Natural killer cell (primary cell): ENCODE data around the gene BSG. TPM values are rescaled to one million over a fixed set of nuclear protein-coding genes. Genes with fewer than 3 reads are reported as not detected.

ENCODE experiments used
- ATAC-seq, 3 donors: fragments of 150-1000 bp in 2 of 3; fragments of 200-7000 bp in 1 of 3; cut with Tn5 transposase; 1 replicate in 1 of 3; 2 replicates in 2 of 3; pipeline ENCODE4 v1.10.0; 2021; ENCODE audit warnings: mild to moderate bottlenecking in 2 of 3, moderate library complexity in 2 of 3
- DNase-seq, 2 donors: peaks; one replicate each; pipeline versions ENCODE4 v3.0.0 to v3.0.0-alpha.2; 2013 to 2021; ENCODE audit warnings: mixed read lengths in 1 of 2
- H3K27ac ChIP-seq: one replicate; pipeline ENCODE4 v1.5.1; 2013; ENCODE audit warnings: mild to moderate bottlenecking, low read length
- H3K27me3 ChIP-seq: one replicate; pipeline ENCODE4 v1.6.1; 2013; ENCODE audit warnings: low read length; ENCODE audit not compliant: control insufficient read depth, insufficient read depth
- H3K36me3 ChIP-seq: one replicate; pipeline ENCODE4 v1.6.1; 2013; ENCODE audit warnings: low read length; ENCODE audit not compliant: control insufficient read depth, insufficient read depth
- H3K4me1 ChIP-seq: one replicate; pipeline ENCODE4 v1.6.1; 2013; ENCODE audit warnings: low read length; ENCODE audit not compliant: control insufficient read depth, insufficient read depth
- H3K4me3 ChIP-seq: one replicate; pipeline ENCODE4 v1.5.1; 2013; ENCODE audit warnings: low read length
- H3K9me3 ChIP-seq: one replicate; pipeline ENCODE4 v1.6.1; 2013; ENCODE audit warnings: low read length; ENCODE audit not compliant: control insufficient read depth, insufficient read depth
- H3K27ac Mint-ChIP-seq, 2 donors: one replicate each; pipeline ENCODE4 v1.8.0; 2022; ENCODE audit warnings: mild to moderate bottlenecking in 2 of 2, mixed read lengths in 2 of 2, moderate library complexity in 1 of 2
- H3K27me3 Mint-ChIP-seq, 2 donors: one replicate each; pipeline ENCODE4 v1.8.0; 2022; ENCODE audit warnings: low read depth in 2 of 2, mixed read lengths in 2 of 2
- H3K36me3 Mint-ChIP-seq: one replicate; pipeline ENCODE4 v1.8.0; 2022; ENCODE audit warnings: mixed read lengths
- H3K4me1 Mint-ChIP-seq, 2 donors: one replicate each; pipeline ENCODE4 v1.8.0; 2022; ENCODE audit warnings: mixed read lengths in 2 of 2
- H3K4me3 Mint-ChIP-seq: one replicate; pipeline ENCODE4 v1.8.0; 2022; ENCODE audit warnings: mild to moderate bottlenecking, moderate library complexity, mixed read lengths
- H3K9me3 Mint-ChIP-seq, 2 donors: one replicate each; pipeline ENCODE4 v1.8.0; 2022; ENCODE audit warnings: mixed read lengths in 2 of 2
- CTCF ChIP-seq: fragments of 200-600 bp; IDR thresholded peaks from one replicate; pipeline ENCODE4 v1.8.0; 2022; ENCODE audit warnings: antibody characterized with exemption
- WGBS: methylation state at CpG from one replicate; pipeline ENCODE4 v1.1.7; 2013; ENCODE audit warnings: missing lambda C conversion rate; ENCODE audit not compliant: insufficient coverage; 5-methylcytosine and 5-hydroxymethylcytosine counted together
- intact Hi-C: fragments of 100-400 bp; cut with micrococcal nuclease; formaldehyde crosslinking; loops from one replicate; pipeline ENCODE4 v1.14.2; 2022
- total RNA-seq, 4 donors: library from RNA; stranded (reverse); fragments of 120-200 nt in 1 of 4; gene quantifications; one replicate each; pipeline versions ENCODE4 v1.2.3 to v1.2.4, GENCODE V29; 2013 to 2022

BSG gene
- total RNA-seq, 3 donors from 2014 or later (not counting 1 experiment from before 2014, with no cell fraction given) = 229 to 248 (median 236) TPM

DNA sequence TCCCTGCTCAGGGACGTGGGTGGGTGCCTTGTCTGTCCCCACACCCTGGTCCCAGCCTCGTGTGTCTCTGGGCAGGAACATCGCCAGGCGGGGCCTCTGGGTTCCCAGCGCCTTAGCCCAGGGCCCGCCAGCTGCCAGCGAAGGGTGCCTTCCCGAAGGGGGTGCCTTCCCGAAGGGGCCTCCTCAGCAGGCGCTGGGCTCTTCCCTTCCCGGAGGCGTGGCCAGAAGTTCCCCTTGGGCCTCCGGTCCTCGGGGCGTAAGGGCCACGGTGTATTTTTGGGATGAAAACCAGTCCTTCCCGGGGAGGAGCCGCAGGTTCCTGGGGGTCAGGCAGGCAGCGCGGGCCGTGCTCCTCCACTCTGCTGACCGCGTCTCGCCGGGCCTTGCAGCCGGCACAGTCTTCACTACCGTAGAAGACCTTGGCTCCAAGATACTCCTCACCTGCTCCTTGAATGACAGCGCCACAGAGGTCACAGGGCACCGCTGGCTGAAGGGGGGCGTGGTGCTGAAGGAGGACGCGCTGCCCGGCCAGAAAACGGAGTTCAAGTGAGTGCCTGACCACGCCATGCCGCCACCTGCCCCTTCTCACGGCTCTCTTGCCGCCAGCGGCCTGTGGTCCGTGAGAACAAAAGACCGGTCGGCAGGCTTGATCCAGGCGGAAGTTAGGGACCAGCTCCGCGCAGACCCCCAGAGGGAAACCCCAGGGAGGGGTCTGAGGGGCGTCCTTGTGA, 6.9 kb downstream of the BSG start:
- no peak overlapping the region for H3K27ac ChIP-seq
- Mint-ChIP-seq H3K27me3 (no peaks in the 10 kb centered on the region), H3K4me3 (no peak overlapping the region), H3K4me1 (peaks cover 10 to 44% of the 10 kb centered on the region in 2 donors), H3K27ac (no peak overlapping the region), H3K9me3 (no peaks in the 10 kb centered on the region), H3K36me3 (no peaks in the 10 kb centered on the region)
- DNase-seq (no peak), ATAC-seq (no peak)
- no peak for TF ChIP-seq CTCF
- peaks cover 39% of the 10 kb centered on the region for H3K36me3 ChIP-seq
- H3K9me3 ChIP-seq = no peaks in the 10 kb centered on the region
- 96% methylated on average over 46 of the region's 46 CpGs for WGBS
- peaks cover 38% of the 10 kb centered on the region for H3K4me1 ChIP-seq
- H3K4me3 ChIP-seq = no peak overlapping the region
- H3K27me3 ChIP-seq = no peaks in the 10 kb centered on the region
- intact Hi-C loops = no loop called here

GRCh38 chr19:579842-580155, 7.4 kb downstream of the BSG start:
- DNase-seq = no peak
- H3K4me1 Mint-ChIP-seq = peaks cover 10 to 39% of the 10 kb centered on the region in 2 donors
- no peak overlapping the region for H3K27ac Mint-ChIP-seq
- peaks cover 39% of the 10 kb centered on the region for H3K36me3 ChIP-seq
- H3K27me3 Mint-ChIP-seq = no peaks in the 10 kb centered on the region
- no peak overlapping the region for H3K27ac ChIP-seq
- no peak overlapping the region for H3K4me3 Mint-ChIP-seq
- WGBS = 96% methylated on average over 11 of the region's 11 CpGs
- no peaks in the 10 kb centered on the region for H3K36me3 Mint-ChIP-seq
- no peaks in the 10 kb centered on the region for H3K9me3 ChIP-seq
- H3K4me3 ChIP-seq = no peak overlapping the region
- H3K4me1 ChIP-seq = peaks cover 37% of the 10 kb centered on the region
- ATAC-seq = no peak
- H3K9me3 Mint-ChIP-seq = no peaks in the 10 kb centered on the region
- TF ChIP-seq CTCF = no peak
- no peaks in the 10 kb centered on the region for H3K27me3 ChIP-seq
- intact Hi-C loops = no loop called here

DNA sequence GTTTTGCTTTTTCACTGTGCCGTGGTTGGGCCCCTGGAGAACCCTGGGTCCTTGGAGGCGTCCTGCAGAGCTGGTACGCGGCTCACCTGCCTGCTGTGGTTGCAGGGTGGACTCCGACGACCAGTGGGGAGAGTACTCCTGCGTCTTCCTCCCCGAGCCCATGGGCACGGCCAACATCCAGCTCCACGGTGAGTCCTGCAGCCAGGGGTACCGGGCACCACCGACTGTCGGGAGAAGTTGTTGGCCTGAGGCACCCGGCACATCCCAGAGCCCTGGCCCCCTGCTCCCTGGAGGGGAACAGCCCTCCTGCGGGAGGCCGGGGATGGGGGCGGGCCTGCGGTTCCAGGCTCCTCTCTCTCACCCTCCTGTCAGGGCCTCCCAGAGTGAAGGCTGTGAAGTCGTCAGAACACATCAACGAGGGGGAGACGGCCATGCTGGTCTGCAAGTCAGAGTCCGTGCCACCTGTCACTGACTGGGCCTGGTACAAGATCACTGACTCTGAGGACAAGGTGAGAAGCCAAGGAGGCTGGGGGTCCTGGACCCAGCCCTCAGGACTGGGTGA, 8.0 kb downstream of the BSG start:
- H3K4me3 ChIP-seq = no peak overlapping the region
- H3K27me3 ChIP-seq = no peaks in the 10 kb centered on the region
- H3K27ac Mint-ChIP-seq = no peak overlapping the region
- 94% methylated on average over 22 of the region's 22 CpGs for WGBS
- H3K4me3 Mint-ChIP-seq = no peak overlapping the region
- no peak overlapping the region for H3K27ac ChIP-seq
- peaks cover 32% of the 10 kb centered on the region for H3K4me1 ChIP-seq
- no peak for TF ChIP-seq CTCF
- H3K27me3 Mint-ChIP-seq = no peaks in the 10 kb centered on the region
- no peaks in the 10 kb centered on the region for H3K9me3 ChIP-seq
- intact Hi-C loops = no loop called here
- DNase-seq (no peak), ATAC-seq (no peak)
- peaks cover 10 to 34% of the 10 kb centered on the region in 2 donors for H3K4me1 Mint-ChIP-seq
- H3K36me3 ChIP-seq = peaks cover 39% of the 10 kb centered on the region
- H3K9me3 Mint-ChIP-seq = no peaks in the 10 kb centered on the region
- no peaks in the 10 kb centered on the region for H3K36me3 Mint-ChIP-seq
